GM23338 (cell line): ENCODE data around the gene SALL2. TPM values are rescaled to one million over a fixed set of nuclear protein-coding genes. Genes with fewer than 3 reads are reported as not detected.

ENCODE experiments used
- ATAC-seq: fragments of 200-7000 bp; cut with Tn5 transposase; 3 replicates; pipeline ENCODE4 v1.9.1; 2020
- DNase-seq: peaks from one replicate; pipeline ENCODE4 v3.0.0-alpha.2; 2015; ENCODE audit warnings: low spot score
- H2AFZ ChIP-seq: fragments of 200-600 bp; sonication (generic); 2 replicates; pipeline ENCODE4 v1.8.0; 2016; ENCODE audit warnings: antibody characterized with exemption, mild to moderate bottlenecking, moderate library complexity
- H3F3A ChIP-seq: fragments of 200-600 bp; sonication (generic); replicated peaks from 2 replicates; pipeline ENCODE4 v1.8.0; 2017; ENCODE audit warnings: antibody characterized with exemption, mixed run types, low read depth
- H3K27ac ChIP-seq: fragments of 200-600 bp; sonication (generic); 2 replicates; pipeline ENCODE4 v1.6.1; 2016; ENCODE audit warnings: low read depth
- H3K27me3 ChIP-seq: fragments of 200-600 bp; sonication (generic); 2 replicates; pipeline ENCODE4 v1.8.0; 2016; ENCODE audit warnings: mild to moderate bottlenecking, mixed run types, moderate library complexity; ENCODE audit not compliant: insufficient read depth
- H3K36me3 ChIP-seq: fragments of 200-600 bp; sonication (generic); 2 replicates; pipeline ENCODE4 v1.8.0; 2016; ENCODE audit warnings: mild to moderate bottlenecking; ENCODE audit not compliant: insufficient read depth
- H3K4me1 ChIP-seq: fragments of 200-600 bp; sonication (generic); 2 replicates; pipeline ENCODE4 v1.8.0; 2016; ENCODE audit warnings: mild to moderate bottlenecking, moderate library complexity; ENCODE audit not compliant: insufficient read depth
- H3K4me2 ChIP-seq: fragments of 200-600 bp; sonication (generic); 2 replicates; pipeline ENCODE4 v1.7.1; 2017; ENCODE audit warnings: mixed run types
- H3K4me3 ChIP-seq: fragments of 200-600 bp; sonication (generic); 2 replicates; pipeline ENCODE4 v1.6.1; 2016; ENCODE audit warnings: mixed run types
- H3K79me2 ChIP-seq: fragments of 200-600 bp; sonication (generic); replicated peaks from 2 replicates; pipeline ENCODE4 v1.8.0; 2017; ENCODE audit warnings: mild to moderate bottlenecking; ENCODE audit not compliant: insufficient read depth
- H3K9me2 ChIP-seq: fragments of 200-600 bp; sonication (generic); 2 replicates; pipeline ENCODE4 v1.8.0; 2017; ENCODE audit not compliant: insufficient read depth
- H4K20me1 ChIP-seq: fragments of 200-600 bp; sonication (generic); replicated peaks from 2 replicates; pipeline ENCODE4 v1.8.0; 2017; ENCODE audit warnings: mild to moderate bottlenecking; ENCODE audit not compliant: insufficient read depth
- H3K27ac Mint-ChIP-seq: 2 replicates; pipeline ENCODE4 v1.8.0; 2020; ENCODE audit warnings: inconsistent platforms, mild to moderate bottlenecking, moderate library complexity, mixed read lengths
- H3K27me3 Mint-ChIP-seq: 3 replicates; pipeline ENCODE4 v1.8.0; 2022; ENCODE audit warnings: low read depth, mild to moderate bottlenecking, moderate library complexity, mixed read lengths, inconsistent platforms; ENCODE audit not compliant: insufficient read depth, poor library complexity
- H3K36me3 Mint-ChIP-seq: 3 replicates; pipeline ENCODE4 v1.8.0; 2021; ENCODE audit warnings: low read depth, mild to moderate bottlenecking, inconsistent platforms, moderate library complexity, mixed read lengths
- H3K4me1 Mint-ChIP-seq: 3 replicates; pipeline ENCODE4 v1.8.0; 2020; ENCODE audit warnings: mild to moderate bottlenecking, inconsistent platforms, mixed read lengths
- H3K4me3 Mint-ChIP-seq: 3 replicates; pipeline ENCODE4 v1.8.0; 2021; ENCODE audit warnings: moderate library complexity, mild to moderate bottlenecking, inconsistent platforms, mixed read lengths
- H3K9me3 Mint-ChIP-seq: 3 replicates; pipeline ENCODE4 v1.8.0; 2020; ENCODE audit warnings: moderate library complexity, mild to moderate bottlenecking, inconsistent platforms, mixed read lengths
- CREB1 ChIP-seq: fragments of 250-450 bp; sonication (Bioruptor Pico); IDR thresholded peaks from 2 replicates; pipeline ENCODE4 v1.5.0; 2020; ENCODE audit warnings: low read depth, mild to moderate bottlenecking, moderate library complexity
- ETS1 ChIP-seq: IDR thresholded peaks from 2 replicates; pipeline ENCODE4 v1.6.1; 2016; ENCODE audit warnings: antibody characterized with exemption
- EZH2 ChIP-seq: fragments of 200-600 bp; sonication (generic); IDR thresholded peaks from one replicate; pipeline ENCODE4 v1.8.0; 2017; ENCODE audit warnings: antibody characterized with exemption, mild to moderate bottlenecking, low read depth; ENCODE audit not compliant: unreplicated experiment
- EZH2phosphoT487 ChIP-seq: fragments of 200-600 bp; sonication (generic); IDR thresholded peaks from one replicate; pipeline ENCODE4 v1.8.1; 2018; ENCODE audit warnings: antibody characterized with exemption; ENCODE audit not compliant: unreplicated experiment
- JUNB ChIP-seq: IDR thresholded peaks from one replicate; pipeline ENCODE4 v1.6.1; 2016; ENCODE audit warnings: antibody characterized with exemption; ENCODE audit not compliant: unreplicated experiment
- POLR2AphosphoS5 ChIP-seq: IDR thresholded peaks from 2 replicates; pipeline ENCODE4 v1.6.1; 2016; ENCODE audit warnings: antibody characterized with exemption, low read depth
- REST ChIP-seq: IDR thresholded peaks from one replicate; pipeline ENCODE4 v1.6.1; 2018; ENCODE audit warnings: antibody characterized with exemption; ENCODE audit not compliant: unreplicated experiment
- ZNF114 ChIP-seq: fragments of 250-450 bp; sonication (Bioruptor Pico); IDR thresholded peaks from 2 replicates; pipeline ENCODE4 v1.5.0; 2020; ENCODE audit warnings: mild to moderate bottlenecking, moderate library complexity
- ZNF462 ChIP-seq: fragments of 250-450 bp; sonication (Bioruptor Pico); IDR thresholded peaks from 2 replicates; pipeline ENCODE4 v1.5.0; 2020; ENCODE audit warnings: mild to moderate bottlenecking, moderate library complexity
- polyA plus RNA-seq: library from polyadenylated mRNA; unstranded; fragments of >200 nt; fragmentation: Nextera tagmentation; extraction: Ambion mirVana; gene quantifications from 2 replicates; pipeline ENCODE4 v1.2.1, GENCODE V29; 2016
- total RNA-seq: library from RNA; depleted of rRNA; stranded (reverse); fragments of >200 nt; shearing (Covaris generic); gene quantifications from 2 replicates; pipeline ENCODE4 v1.2.3, GENCODE V29; 2014

SALL2 gene
- total and polyA plus RNA-seq, 2 experiments from 2014 or later = 121 to 281 TPM

GRCh38 chr14:21514341-21514740 lies 11.8 kb downstream of the SALL2 start (continued):
- TF ChIP-seq ETS1 (no peak), EZH2phosphoT487 (no peak), JUNB (no peak)

GRCh38 chr14:21510735-21511657 lies 15.2 kb downstream of the SALL2 start, which contains the start of gene METTL3:
Gene METTL3 (minus strand): TSS chr14:21511340. CDS start chr14:21511223, 117 bp downstream.
- H3K4me3 ChIP-seq = peak within 1 kb of the TSS; percentile 93
- H3K27ac ChIP-seq = peak within 1 kb of the TSS; percentile 86
- H3K79me2 ChIP-seq = peaks cover 51% of the 10 kb centered on the region
- TF ChIP-seq EZH2 = no peak
- TF ChIP-seq POLR2AphosphoS5 = peak; percentile 78
- TF ChIP-seq ZNF114 = peak; percentile 78
- TF ChIP-seq CREB1 (CRISPR knock-in tag) = peak; percentile 85
- no peak for TF ChIP-seq ZNF462 (CRISPR knock-in tag)
- peak; percentile 97 for TF ChIP-seq ETS1
- TF ChIP-seq REST = no peak
- peaks cover 28% of the 10 kb centered on the region for H3K4me1 ChIP-seq
- Mint-ChIP-seq H3K9me3 (peaks cover 10% of the 10 kb centered on the region; the same call in 2 of the 3 replicates), H3K4me1 (peaks cover 17% of the 10 kb centered on the region), H3K36me3 (peaks cover 44% of the 10 kb centered on the region), H3K27me3 (peaks cover 12% of the 10 kb centered on the region), H3K27ac (peak within 1 kb of the TSS; percentile 98), H3K4me3 (peak within 1 kb of the TSS; percentile 96)
- no peaks in the 10 kb centered on the region for H3K27me3 ChIP-seq
- no peaks in the 10 kb centered on the region for H3K9me2 ChIP-seq
- ATAC-seq = peak; percentile 97
- DNase-seq = peak; percentile 100
- no peaks in the 10 kb centered on the region for H3F3A ChIP-seq
- peaks cover 10% of the 10 kb centered on the region for H3K36me3 ChIP-seq
- H3K4me2 ChIP-seq = peak within 1 kb of the TSS; percentile 83
- H2AFZ ChIP-seq = no peak within 1 kb of the TSS
- H4K20me1 ChIP-seq = peaks cover 17% of the 10 kb centered on the region
